ENCODE data around the gene SNAP91. TPM values are rescaled to one million over a fixed set of nuclear protein-coding genes. Genes with fewer than 3 reads are reported as not detected.
A peak's percentile ranks its signal among the peaks of the same experiment; 100 is the strongest.
"Not testable (repeated sequence)": the region's sequence is repeated elsewhere in the genome, so short reads cannot be mapped to it uniquely, and the experiment has no call there.

Gene SNAP91
- polyA plus RNA-seq, 3 donors from 2014 or later: not detected

DNA sequence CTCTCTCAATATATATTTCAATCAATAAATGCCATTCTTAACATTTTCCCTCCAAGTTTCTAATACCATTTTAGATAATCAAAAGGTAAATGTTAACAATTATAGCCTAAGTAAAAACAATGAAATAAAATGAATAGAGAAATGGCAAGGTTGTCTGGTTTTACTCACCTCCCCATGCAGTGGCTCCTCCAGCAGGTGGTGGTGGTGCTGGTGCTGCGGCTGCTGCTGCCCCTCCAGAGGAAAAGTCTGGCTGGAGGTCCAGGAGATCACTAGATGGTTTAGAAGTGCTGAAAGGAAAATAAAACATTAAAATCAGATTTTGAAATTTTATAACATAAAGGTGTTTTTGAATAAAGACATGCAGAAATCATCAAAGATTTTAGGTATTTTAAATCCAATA is 103.4 kb downstream of the SNAP91 start:
- peaks cover 0 to 3% (median 0%) of the 10 kb centered on the region in 3 donors for H3K27me3 Mint-ChIP-seq (ENCODE audit: low read depth in 3 of 3)
- H3K4me3 Mint-ChIP-seq: no peak overlapping the region
- no peak for DNase-seq
- H3K4me1 Mint-ChIP-seq: no peaks in the 10 kb centered on the region
- H3K27ac Mint-ChIP-seq: no peak overlapping the region
- H3K9me3 Mint-ChIP-seq: peaks cover 0 to 6% (median 0%) of the 10 kb centered on the region in 6 donors
- no peaks in the 10 kb centered on the region for H3K36me3 Mint-ChIP-seq

GRCh38 chr6:83603551-83603950 is 105.3 kb downstream of the SNAP91 start:
- no peak for DNase-seq
- Mint-ChIP-seq H3K4me1 (no peaks in the 10 kb centered on the region), H3K9me3 (peaks cover 0 to 2% (median 0%) of the 10 kb centered on the region in 6 donors), H3K4me3 (no peak overlapping the region), H3K27ac (no peak overlapping the region), H3K36me3 (no peaks in the 10 kb centered on the region), H3K27me3 (ENCODE audit: low read depth in 3 of 3) (peaks cover 0 to 3% (median 0%) of the 10 kb centered on the region in 3 donors)

DNA sequence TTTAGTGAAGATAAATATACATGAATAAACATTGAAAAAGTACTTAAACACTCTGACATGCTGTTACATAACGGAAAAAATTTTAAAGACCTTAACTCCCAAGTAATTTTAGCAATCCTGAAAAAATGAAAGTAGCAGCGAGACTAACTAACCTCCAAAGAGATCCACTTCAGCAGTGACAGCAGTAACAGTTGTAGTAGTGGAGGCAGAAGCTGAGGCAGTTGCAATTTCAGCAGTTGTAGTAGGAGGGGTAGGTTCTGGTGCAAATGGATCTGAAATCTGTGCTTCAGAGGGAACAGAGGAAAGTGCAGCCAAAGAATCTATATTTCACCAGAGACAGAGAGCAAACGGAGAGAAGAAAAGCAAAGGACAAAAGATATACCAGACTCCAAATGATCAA is 107.8 kb downstream of the SNAP91 start:
- DNase-seq: no peak
- Mint-ChIP-seq H3K9me3 (peaks cover 0 to 2% (median 0%) of the 10 kb centered on the region in 6 donors), H3K4me3 (no peak overlapping the region), H3K36me3 (no peaks in the 10 kb centered on the region), H3K4me1 (no peaks in the 10 kb centered on the region), H3K27me3 (ENCODE audit: low read depth in 3 of 3) (peaks cover 0 to 3% (median 0%) of the 10 kb centered on the region in 3 donors), H3K27ac (no peak overlapping the region)

GRCh38 chr6:83600459-83600858 is 108.4 kb downstream of the SNAP91 start:
- DNase-seq: no peak
- H3K4me3 Mint-ChIP-seq: no peak overlapping the region
- peaks cover 0 to 3% (median 0%) of the 10 kb centered on the region in 3 donors for H3K27me3 Mint-ChIP-seq (ENCODE audit: low read depth in 3 of 3)
- H3K36me3 Mint-ChIP-seq: no peaks in the 10 kb centered on the region
- no peak overlapping the region for H3K27ac Mint-ChIP-seq
- no peaks in the 10 kb centered on the region for H3K4me1 Mint-ChIP-seq
- H3K9me3 Mint-ChIP-seq: peaks cover 0 to 2% (median 0%) of the 10 kb centered on the region in 6 donors

DNA sequence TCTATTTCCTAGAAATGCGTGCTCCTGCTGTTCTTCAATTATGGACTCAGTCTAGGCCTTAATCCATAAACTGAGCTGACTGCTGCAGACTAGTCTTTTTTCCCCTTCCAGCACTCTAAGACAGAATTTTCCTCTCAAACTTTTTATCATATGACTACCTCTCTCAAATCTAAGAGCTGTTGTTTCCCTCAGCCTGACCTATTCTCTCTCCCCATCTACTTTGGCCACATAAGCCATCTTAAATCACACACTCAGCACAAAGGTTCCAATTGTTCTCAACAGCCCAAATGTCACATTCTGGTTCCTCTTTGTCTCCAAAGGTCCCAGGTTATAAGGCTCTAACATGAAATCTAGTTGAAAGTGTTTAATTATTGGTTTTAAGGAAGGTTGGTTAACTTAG is 111.4 kb downstream of the SNAP91 start:
- peaks cover 0 to 3% (median 0%) of the 10 kb centered on the region in 3 donors for H3K27me3 Mint-ChIP-seq (ENCODE audit: low read depth in 3 of 3)
- H3K4me3 Mint-ChIP-seq: no peak overlapping the region
- no peak for DNase-seq
- H3K9me3 Mint-ChIP-seq: peaks cover 0 to 2% (median 0%) of the 10 kb centered on the region in 6 donors
- no peak overlapping the region for H3K27ac Mint-ChIP-seq
- H3K4me1 Mint-ChIP-seq: no peaks in the 10 kb centered on the region
- no peaks in the 10 kb centered on the region for H3K36me3 Mint-ChIP-seq

GRCh38 chr6:83597051-83597450 is 111.8 kb downstream of the SNAP91 start:
- Mint-ChIP-seq H3K4me3 (no peak overlapping the region), H3K4me1 (no peaks in the 10 kb centered on the region), H3K9me3 (peaks cover 0 to 2% (median 0%) of the 10 kb centered on the region in 6 donors), H3K36me3 (no peaks in the 10 kb centered on the region), H3K27ac (no peak overlapping the region), H3K27me3 (ENCODE audit: low read depth in 3 of 3) (peaks cover 0 to 3% (median 0%) of the 10 kb centered on the region in 3 donors)
- DNase-seq: no peak

DNA sequence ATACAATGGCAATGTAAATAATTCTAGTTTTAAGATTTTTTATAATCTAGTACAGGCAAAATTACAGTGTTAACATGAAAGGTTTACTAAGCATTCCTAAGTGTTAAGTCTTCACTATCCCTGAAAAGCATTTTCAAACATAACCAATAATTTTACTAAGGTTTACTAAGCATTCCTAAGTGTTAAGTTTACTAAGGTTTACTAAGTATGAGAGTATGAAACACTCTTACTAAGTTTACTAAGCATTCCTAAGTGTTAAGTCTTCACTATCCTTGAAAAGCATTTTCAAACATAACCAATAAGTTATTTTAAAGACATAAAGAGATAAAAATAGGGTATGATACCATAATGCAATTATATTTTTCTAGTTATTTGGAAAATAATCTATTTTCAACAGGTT is 114.0 kb downstream of the SNAP91 start:
- no peak for DNase-seq
- H3K4me3 Mint-ChIP-seq: no peak overlapping the region
- H3K9me3 Mint-ChIP-seq: peaks cover 0 to 2% (median 0%) of the 10 kb centered on the region in 6 donors
- no peaks in the 10 kb centered on the region for H3K4me1 Mint-ChIP-seq
- no peaks in the 10 kb centered on the region for H3K36me3 Mint-ChIP-seq
- H3K27ac Mint-ChIP-seq: no peak overlapping the region
- peaks cover 0 to 3% (median 0%) of the 10 kb centered on the region in 3 donors for H3K27me3 Mint-ChIP-seq (ENCODE audit: low read depth in 3 of 3)

DNA sequence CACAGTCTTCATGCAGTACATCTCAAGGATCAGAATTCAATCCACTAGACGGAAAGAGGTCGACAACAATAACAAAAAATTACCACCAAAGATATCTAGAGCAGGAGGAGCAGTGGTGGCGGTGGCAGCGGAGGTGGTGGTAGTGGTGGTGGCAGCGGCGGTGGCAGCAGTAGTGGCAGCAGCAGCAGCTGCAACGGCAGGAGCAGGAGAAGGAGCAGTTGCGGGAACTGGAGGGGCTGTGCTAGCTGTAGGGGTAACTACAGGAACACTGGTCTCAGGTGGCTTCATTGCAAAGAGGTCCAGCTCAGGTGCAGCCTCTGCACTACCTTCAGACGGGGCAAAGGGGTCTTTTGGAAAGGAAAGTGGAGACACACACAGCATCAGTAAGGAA is 115.5 kb downstream of the SNAP91 start:
- Mint-ChIP-seq H3K4me1 (no peaks in the 10 kb centered on the region), H3K27ac (no peak overlapping the region), H3K27me3 (ENCODE audit: low read depth in 3 of 3) (peaks cover 0 to 3% (median 0%) of the 10 kb centered on the region in 3 donors), H3K36me3 (no peaks in the 10 kb centered on the region), H3K4me3 (no peak overlapping the region), H3K9me3 (peaks cover 0 to 2% (median 0%) of the 10 kb centered on the region in 6 donors)
- DNase-seq: no peak

DNA sequence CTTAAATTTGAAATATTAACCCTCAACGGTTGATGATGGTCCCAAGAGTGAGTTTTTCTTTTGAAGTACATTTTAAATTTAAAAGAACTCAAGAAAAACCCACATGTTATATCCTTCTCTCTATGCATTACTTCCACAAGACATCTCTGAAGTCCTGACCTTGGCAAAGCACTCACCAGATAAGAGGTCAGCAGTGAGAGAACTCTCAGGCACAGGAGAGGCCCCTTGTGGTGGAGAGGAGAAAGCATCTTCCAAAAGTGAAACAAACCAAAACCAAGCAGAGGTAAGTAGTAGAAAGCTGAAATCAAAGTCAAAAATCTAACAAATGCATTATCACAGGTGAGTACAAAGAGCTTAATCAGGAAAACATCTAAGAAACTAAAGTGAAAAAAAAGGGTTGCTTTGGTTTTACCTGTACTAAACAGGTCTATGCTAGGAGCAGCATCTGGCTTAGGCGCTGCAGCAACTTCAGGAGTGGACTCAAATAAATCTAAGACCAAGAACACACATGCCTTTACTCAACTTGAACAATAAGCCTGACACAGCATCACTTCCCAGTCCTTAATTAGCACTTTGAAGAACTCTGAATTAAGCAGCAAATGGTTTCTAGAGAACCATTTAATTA is 116.0 kb downstream of the SNAP91 start:
- Mint-ChIP-seq H3K27ac (no peak overlapping the region), H3K27me3 (ENCODE audit: low read depth in 3 of 3) (peaks cover 0 to 3% (median 0%) of the 10 kb centered on the region in 3 donors), H3K36me3 (no peaks in the 10 kb centered on the region), H3K9me3 (peaks cover 0 to 2% (median 0%) of the 10 kb centered on the region in 6 donors), H3K4me3 (peak overlapping the region in 1 of 5 donors; percentile 7), H3K4me1 (no peaks in the 10 kb centered on the region)
- DNase-seq: no peak

- Mint-ChIP-seq H3K36me3 (no peaks in the 10 kb centered on the region), H3K27me3 (ENCODE audit: low read depth in 3 of 3) (peaks cover 0 to 3% (median 0%) of the 10 kb centered on the region in 3 donors), H3K27ac (no peak overlapping the region), H3K4me3 (no peak overlapping the region), H3K4me1 (no peaks in the 10 kb centered on the region), H3K9me3 (peaks cover 0 to 2% (median 0%) of the 10 kb centered on the region in 6 donors)
- DNase-seq: no peak
These were observed 118.5 kb downstream of the SNAP91 start for GRCh38 chr6:83590416-83590815.

GRCh38 chr6:83589076-83589475 is 119.8 kb downstream of the SNAP91 start:
- H3K27ac Mint-ChIP-seq: no peak overlapping the region
- peaks cover 0 to 3% (median 0%) of the 10 kb centered on the region in 3 donors for H3K27me3 Mint-ChIP-seq (ENCODE audit: low read depth in 3 of 3)
- peaks cover 0 to 2% (median 0%) of the 10 kb centered on the region in 6 donors for H3K9me3 Mint-ChIP-seq
- H3K36me3 Mint-ChIP-seq: no peaks in the 10 kb centered on the region
- no peak for DNase-seq
- no peaks in the 10 kb centered on the region for H3K4me1 Mint-ChIP-seq
- no peak overlapping the region for H3K4me3 Mint-ChIP-seq

DNA sequence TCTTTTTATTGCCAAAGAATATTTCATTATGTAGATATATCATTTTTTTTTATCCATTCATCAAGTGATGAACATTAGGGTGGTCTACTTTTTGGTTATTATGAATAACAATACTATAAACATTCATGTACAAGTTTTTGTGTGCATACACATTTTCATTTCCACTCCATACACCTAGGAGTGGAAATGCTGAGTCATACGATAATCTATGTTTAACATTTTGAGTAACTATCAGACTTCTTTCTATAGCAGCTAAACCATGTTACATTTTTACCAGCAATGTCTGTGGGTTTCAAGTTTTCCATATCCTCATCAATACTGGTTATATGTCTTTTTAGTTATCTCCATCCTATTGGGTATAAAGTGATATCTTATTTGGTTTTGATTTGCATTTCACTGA is 130.8 kb downstream of the SNAP91 start:
- Mint-ChIP-seq H3K9me3 (peaks cover 0 to 6% (median 0%) of the 10 kb centered on the region in 6 donors), H3K4me3 (no peak overlapping the region), H3K27me3 (ENCODE audit: low read depth in 3 of 3) (peaks cover 0 to 5% (median 2%) of the 10 kb centered on the region in 3 donors), H3K27ac (no peak overlapping the region), H3K4me1 (no peaks in the 10 kb centered on the region), H3K36me3 (no peaks in the 10 kb centered on the region)
- no peak for DNase-seq

GRCh38 chr6:83574783-83575182 is 134.1 kb downstream of the SNAP91 start:
- peaks cover 0 to 5% (median 0%) of the 10 kb centered on the region in 3 donors for H3K27me3 Mint-ChIP-seq (ENCODE audit: low read depth in 3 of 3)
- no peak overlapping the region for H3K4me3 Mint-ChIP-seq
- peaks cover 0 to 5% (median 0%) of the 10 kb centered on the region in 6 donors for H3K9me3 Mint-ChIP-seq
- H3K4me1 Mint-ChIP-seq: no peaks in the 10 kb centered on the region
- DNase-seq: no peak
- H3K36me3 Mint-ChIP-seq: no peaks in the 10 kb centered on the region
- H3K27ac Mint-ChIP-seq: no peak overlapping the region

DNA sequence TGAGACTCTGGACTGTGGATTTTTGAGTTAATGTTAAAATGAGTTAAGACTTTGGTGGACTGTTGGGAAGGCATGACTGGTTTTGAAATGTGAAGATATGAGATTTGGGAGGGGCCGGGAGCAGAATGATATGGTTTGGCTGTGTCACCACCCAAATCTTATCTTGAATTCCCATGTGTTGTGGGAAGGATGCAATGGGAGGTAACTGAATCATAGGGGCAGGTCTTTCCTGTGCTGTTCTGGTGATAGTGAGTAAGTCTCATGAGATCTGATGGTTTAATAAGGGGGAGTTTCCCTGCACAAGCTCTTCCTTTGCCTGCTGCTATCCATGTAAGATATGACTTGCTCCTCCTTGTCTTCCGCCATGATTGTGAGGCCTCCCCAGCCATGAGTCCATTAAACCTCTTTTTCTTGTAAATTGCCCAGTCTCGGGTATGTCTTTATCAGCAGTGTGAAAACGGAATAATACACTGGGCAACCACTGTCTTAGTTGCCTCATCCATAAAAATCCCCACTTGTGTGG is 137.2 kb downstream of the SNAP91 start:
- H3K4me3 Mint-ChIP-seq; H3K36me3 Mint-ChIP-seq; H3K27ac Mint-ChIP-seq; H3K4me1 Mint-ChIP-seq; DNase-seq; H3K27me3 Mint-ChIP-seq (ENCODE audit: low read depth in 3 of 3); H3K9me3 Mint-ChIP-seq: not testable (repeated sequence)

DNA sequence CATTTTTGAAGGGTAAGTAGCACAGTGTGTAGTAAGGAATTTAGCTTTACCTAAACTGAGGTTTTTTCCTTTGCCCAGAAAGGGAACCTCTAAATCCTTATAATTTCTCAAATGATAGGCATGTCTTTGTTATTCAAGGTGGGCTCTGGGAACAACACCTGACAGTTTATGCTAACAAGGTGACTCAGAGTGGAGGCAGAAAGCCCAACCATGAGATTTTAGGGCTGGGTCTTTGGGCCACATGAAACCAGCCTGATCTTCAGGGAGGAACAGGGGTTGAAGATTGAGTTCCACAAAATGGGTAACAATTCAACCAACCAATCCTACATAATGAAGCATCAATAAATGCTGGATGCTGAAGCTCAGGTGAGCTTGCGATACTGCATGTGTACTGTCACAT is 149.9 kb downstream of the SNAP91 start:
- no peak for DNase-seq
- Mint-ChIP-seq H3K9me3 (peaks cover 0 to 7% (median 4%) of the 10 kb centered on the region in 6 donors), H3K4me1 (no peaks in the 10 kb centered on the region), H3K27me3 (ENCODE audit: low read depth in 3 of 3) (peaks cover 0 to 6% (median 1%) of the 10 kb centered on the region in 3 donors), H3K4me3 (no peak overlapping the region), H3K36me3 (no peaks in the 10 kb centered on the region), H3K27ac (no peak overlapping the region)

All from immature natural killer cell (primary cell).